ENCODE results near the gene FTH1. TPM values are rescaled to one million over a fixed set of nuclear protein-coding genes. Genes with fewer than 3 reads are reported as not detected.

FTH1 gene
- total RNA-seq, 6 donors from 2014 or later, result 2,996 to 4,693 (median 4,496) TPM

- H3K4me1 ChIP-seq, result peaks cover 81 to 95% (median 87%) of the 10 kb centered on the region in 4 donors
- no peak overlapping the region for H3K4me3 ChIP-seq
- H3K36me3 ChIP-seq, result no peaks in the 10 kb centered on the region
- H3K9me3 ChIP-seq, result no peaks in the 10 kb centered on the region
- WGBS, 2 donors, result 63 to 70% methylated on average over 9 to 10 of the region's 10 CpGs
- H3K27ac ChIP-seq, result peak overlapping the region; percentile 98 to 99 (median 99)
- TF ChIP-seq CTCF (IDR thresholded peaks at IDR 0.05) (no peak), POLR2AphosphoS5 (IDR thresholded peaks at IDR 0.05) (no peak), POLR2A (IDR thresholded peaks at IDR 0.05) (no peak), EP300 (IDR thresholded peaks at IDR 0.05) (no peak)
- DNase-seq (peak in 1 of 2 donors; percentile 35), ATAC-seq (ENCODE audit: low FRiP score in 2 of 2) (no peak)
- no peaks in the 10 kb centered on the region for H3K27me3 ChIP-seq
These were observed 6.2 kb upstream of the FTH1 start for GRCh38 chr11:61973476-61974162.

- H3K4me1 ChIP-seq, result peaks cover 79 to 93% (median 85%) of the 10 kb centered on the region in 4 donors
- peak in 3 of 4 donors; percentile 37 to 98 (median 86) for TF ChIP-seq EP300 (IDR thresholded peaks at IDR 0.05)
- TF ChIP-seq CTCF (IDR thresholded peaks at IDR 0.05), result no peak
- TF ChIP-seq POLR2A (IDR thresholded peaks at IDR 0.05), result peak in 1 of 4 donors; percentile 49
- TF ChIP-seq POLR2AphosphoS5 (IDR thresholded peaks at IDR 0.05), result peak; percentile 41 to 86
- no peaks in the 10 kb centered on the region for H3K27me3 ChIP-seq
- peak; percentile 35 to 53 for ATAC-seq (ENCODE audit: low FRiP score in 2 of 2)
- H3K27ac ChIP-seq, result peak overlapping the region; percentile 98 to 99 (median 99)
- 31 to 36% methylated on average over 8 to 11 of the region's 11 CpGs for WGBS, 2 donors
- H3K9me3 ChIP-seq, result no peaks in the 10 kb centered on the region
- H3K36me3 ChIP-seq, result no peaks in the 10 kb centered on the region
- DNase-seq, result peak in 1 of 2 donors; percentile 79
- H3K4me3 ChIP-seq, result peak overlapping the region in 1 of 4 donors; percentile 26
These were observed 5.4 kb upstream of the FTH1 start for GRCh38 chr11:61972672-61973475.

- TF ChIP-seq POLR2A (IDR thresholded peaks at IDR 0.05) (no peak), EP300 (IDR thresholded peaks at IDR 0.05) (no peak), POLR2AphosphoS5 (IDR thresholded peaks at IDR 0.05) (no peak), CTCF (IDR thresholded peaks at IDR 0.05) (no peak)
- 22 to 30% methylated on average over 7 of the region's 7 CpGs for WGBS, 2 donors
- peaks cover 78 to 86% (median 80%) of the 10 kb centered on the region in 4 donors for H3K4me1 ChIP-seq
- no peak for ATAC-seq (ENCODE audit: low FRiP score in 2 of 2)
- no peak for DNase-seq
- H3K4me3 ChIP-seq, result peak overlapping the region in 2 of 4 donors; percentile 18 to 26
- H3K27ac ChIP-seq, result peak overlapping the region; percentile 98 to 99 (median 99)
- no peaks in the 10 kb centered on the region for H3K9me3 ChIP-seq
- no peaks in the 10 kb centered on the region for H3K27me3 ChIP-seq
- no peaks in the 10 kb centered on the region for H3K36me3 ChIP-seq
These were observed 4.8 kb upstream of the FTH1 start for GRCh38 chr11:61972112-61972671.

GRCh38 chr11:61971248-61972111 is 4.0 kb upstream of the FTH1 start:
- ATAC-seq (ENCODE audit: low FRiP score in 2 of 2), result peak; percentile 78 to 89
- peak overlapping the region in 2 of 4 donors; percentile 18 to 26 for H3K4me3 ChIP-seq
- no peaks in the 10 kb centered on the region for H3K9me3 ChIP-seq
- WGBS, 2 donors, result 25 to 27% methylated on average over 9 to 16 of the region's 16 CpGs
- TF ChIP-seq EP300 (IDR thresholded peaks at IDR 0.05), result peak in 3 of 4 donors; percentile 20 to 97 (median 52)
- TF ChIP-seq CTCF (IDR thresholded peaks at IDR 0.05), result peak in 1 of 6 experiments; percentile 5
- peak in 3 of 4 donors; percentile 58 to 77 (median 60) for TF ChIP-seq POLR2A (IDR thresholded peaks at IDR 0.05)
- peak; percentile 92 for TF ChIP-seq POLR2AphosphoS5 (IDR thresholded peaks at IDR 0.05)
- H3K27ac ChIP-seq, result peak overlapping the region; percentile 98 to 99 (median 99)
- peak; percentile 90 to 99 for DNase-seq
- peaks cover 72 to 81% (median 74%) of the 10 kb centered on the region in 4 donors for H3K4me1 ChIP-seq
- no peaks in the 10 kb centered on the region for H3K27me3 ChIP-seq
- peaks cover 0 to under 1% (median 0%) of the 10 kb centered on the region in 4 donors for H3K36me3 ChIP-seq

Data from upper lobe of left lung (tissue), 6 donors.